ENCODE measurements around the gene KAT5. TPM values are rescaled to one million over a fixed set of nuclear protein-coding genes. Genes with fewer than 3 reads are reported as not detected.
A peak's percentile ranks its signal among the peaks of the same experiment; 100 is the strongest.

The KAT5 gene
- total and polyA plus RNA-seq, 2 of the 13 experiments (the other 11 are each of a cell fraction or from before 2014, with no cell fraction given): 35.2 to 48.3 TPM

DNA sequence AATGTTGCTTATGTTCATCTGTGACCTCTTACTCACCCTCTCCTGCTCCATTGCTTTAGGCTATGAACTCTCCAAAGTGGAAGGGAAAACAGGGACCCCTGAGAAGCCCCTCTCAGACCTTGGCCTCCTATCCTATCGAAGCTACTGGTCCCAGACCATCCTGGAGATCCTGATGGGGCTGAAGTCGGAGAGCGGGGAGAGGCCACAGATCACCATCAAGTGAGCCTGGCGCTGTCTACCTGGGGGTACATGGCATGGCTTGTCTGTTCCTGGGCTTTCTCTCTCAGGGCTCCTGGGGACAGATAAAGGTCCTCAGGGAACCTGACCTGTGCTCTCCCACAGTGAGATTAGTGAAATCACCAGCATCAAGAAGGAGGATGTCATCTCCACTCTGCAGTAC is 6.5 kb downstream of the KAT5 start:
- WGBS (ENCODE audit: low lambda C conversion rate): 100% methylated on average over 4 of the region's 4 CpGs
- Histone ChIP-seq H2AFZ (ENCODE audit: low read length) (no peak overlapping the region), H3K79me2 (ENCODE audit: insufficient read depth, low read length) (peaks cover 13% of the 10 kb centered on the region), H3K4me3 (replicated peaks in 1 of 3; ENCODE audit: insufficient read depth in 1 of 3, low read depth in 2 of 3, low read length in 3 of 3) (no peak overlapping the region), H3K36me3 (replicated peaks in 1 of 2; ENCODE audit: control insufficient read depth in 1 of 2, insufficient read depth in 2 of 2, low read length in 2 of 2) (peaks cover 27 to 54% of the 10 kb centered on the region in 2 experiments), H4K20me1 (ENCODE audit: insufficient read depth, low read length) (peaks cover 8% of the 10 kb centered on the region), H3K27me3 (ENCODE audit: control insufficient read depth in 1 of 2, insufficient read depth in 2 of 2, low read length in 2 of 2) (no peaks in the 10 kb centered on the region; a peak in 1 of 5 replicates), H3K9ac (ENCODE audit: insufficient read depth, low read depth, low read length) (no peak overlapping the region), H3K4me1 (ENCODE audit: insufficient read depth, low read length) (peaks cover 26% of the 10 kb centered on the region), H3K4me2 (ENCODE audit: low read depth, low read length) (peak overlapping the region; percentile 93), H3K27ac (ENCODE audit: extremely low read length, insufficient read depth, low read length) (no peak overlapping the region), H3K9me3 (ENCODE audit: low read length) (no peaks in the 10 kb centered on the region)
- ATAC-seq: no peak
- intact Hi-C loops (cut with micrococcal nuclease; ENCODE audit: unreplicated experiment): no loop called here
- DNase-seq (ENCODE audit: low spot score): no peak
- no peak for FAIRE-seq
- BruUV-seq (replicated peaks): no TSS peak
- TF ChIP-seq ZNF605 (CRISPR knock-in tag; IDR thresholded peaks at IDR 0.05): no peak
- TF ChIP-seq, protein P1, sequence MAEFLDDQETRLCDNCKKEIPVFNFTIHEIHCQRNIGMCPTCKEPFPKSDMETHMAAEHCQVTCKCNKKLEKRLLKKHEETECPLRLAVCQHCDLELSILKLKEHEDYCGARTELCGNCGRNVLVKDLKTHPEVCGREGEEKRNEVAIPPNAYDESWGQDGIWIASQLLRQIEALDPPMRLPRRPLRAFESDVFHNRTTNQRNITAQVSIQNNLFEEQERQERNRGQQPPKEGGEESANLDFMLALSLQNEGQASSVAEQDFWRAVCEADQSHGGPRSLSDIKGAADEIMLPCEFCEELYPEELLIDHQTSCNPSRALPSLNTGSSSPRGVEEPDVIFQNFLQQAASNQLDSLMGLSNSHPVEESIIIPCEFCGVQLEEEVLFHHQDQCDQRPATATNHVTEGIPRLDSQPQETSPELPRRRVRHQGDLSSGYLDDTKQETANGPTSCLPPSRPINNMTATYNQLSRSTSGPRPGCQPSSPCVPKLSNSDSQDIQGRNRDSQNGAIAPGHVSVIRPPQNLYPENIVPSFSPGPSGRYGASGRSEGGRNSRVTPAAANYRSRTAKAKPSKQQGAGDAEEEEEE (CRISPR knock-in tag; IDR thresholded peaks at IDR 0.05; ENCODE audit: borderline replicate concordance): no peak
- TF ChIP-seq ZNF224 (CRISPR knock-in tag; IDR thresholded peaks at IDR 0.05): no peak
- no peak for TF ChIP-seq ELF1 (CRISPR knock-in tag; IDR thresholded peaks at IDR 0.05)
- TF ChIP-seq, protein P2, sequence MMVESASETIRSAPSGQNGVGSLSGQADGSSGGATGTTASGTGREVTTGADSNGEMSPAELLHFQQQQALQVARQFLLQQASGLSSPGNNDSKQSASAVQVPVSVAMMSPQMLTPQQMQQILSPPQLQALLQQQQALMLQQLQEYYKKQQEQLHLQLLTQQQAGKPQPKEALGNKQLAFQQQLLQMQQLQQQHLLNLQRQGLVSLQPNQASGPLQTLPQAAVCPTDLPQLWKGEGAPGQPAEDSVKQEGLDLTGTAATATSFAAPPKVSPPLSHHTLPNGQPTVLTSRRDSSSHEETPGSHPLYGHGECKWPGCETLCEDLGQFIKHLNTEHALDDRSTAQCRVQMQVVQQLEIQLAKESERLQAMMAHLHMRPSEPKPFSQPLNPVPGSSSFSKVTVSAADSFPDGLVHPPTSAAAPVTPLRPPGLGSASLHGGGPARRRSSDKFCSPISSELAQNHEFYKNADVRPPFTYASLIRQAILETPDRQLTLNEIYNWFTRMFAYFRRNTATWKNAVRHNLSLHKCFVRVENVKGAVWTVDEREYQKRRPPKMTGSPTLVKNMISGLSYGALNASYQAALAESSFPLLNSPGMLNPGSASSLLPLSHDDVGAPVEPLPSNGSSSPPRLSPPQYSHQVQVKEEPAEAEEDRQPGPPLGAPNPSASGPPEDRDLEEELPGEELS (CRISPR knock-in tag; IDR thresholded peaks at IDR 0.05): no peak
- TF ChIP-seq ZNF746 (CRISPR knock-in tag; IDR thresholded peaks at IDR 0.05): no peak
- in situ Hi-C loops (cut with HindIII; ENCODE audit: extremely low pct_ligation_motif_present, low pct_unique_long_range_greater_than_20kb): loop anchor here (10.0 kb wide), 2 partner anchors 96 to 266 kb away; no protein-coding TSS in a partner anchor
- CTCF ChIA-PET (ENCODE audit: low intra/inter-chr PET ratio, low total read pairs): no interaction called here
- POLR2A ChIA-PET: interaction anchor here (1.1 kb wide), 2 partner anchors 56 to 172 kb away, joined by 3 read pairs; partner anchors contain the start of genes CCDC85B and RELA
